H7 (cell line): ENCODE data around the gene PIK3C2G. TPM values are rescaled to one million over a fixed set of nuclear protein-coding genes. Genes with fewer than 3 reads are reported as not detected.
A peak's percentile ranks its signal among the peaks of the same experiment; 100 is the strongest.

Experiments used
- DNase-seq: peaks from one replicate; pipeline ENCODE4 v3.0.0; 2012
- H3K27me3 ChIP-seq: 2 replicates; pipeline ENCODE4 v1.6.0; 2011; ENCODE audit warnings: mild to moderate bottlenecking, low read length; ENCODE audit not compliant: control insufficient read depth, insufficient read depth
- H3K36me3 ChIP-seq: replicated peaks from 2 replicates; pipeline ENCODE4 v1.5.1; 2011; ENCODE audit warnings: low read length; ENCODE audit not compliant: control insufficient read depth, insufficient read depth
- H3K4me3 ChIP-seq: 2 replicates; pipeline ENCODE4 v1.5.1; 2011; ENCODE audit warnings: low read depth, mild to moderate bottlenecking, control low read depth, low read length, moderate library complexity; ENCODE audit not compliant: insufficient read depth
- total RNA-seq: library from RNA; depleted of rRNA; stranded (reverse); fragments of >200 nt; shearing (Covaris generic); gene quantifications from 2 replicates; pipeline ENCODE4 v1.2.3, GENCODE V29; 2014

PIK3C2G gene
- total RNA-seq, 1 experiment from 2014 or later = not detected

DNA sequence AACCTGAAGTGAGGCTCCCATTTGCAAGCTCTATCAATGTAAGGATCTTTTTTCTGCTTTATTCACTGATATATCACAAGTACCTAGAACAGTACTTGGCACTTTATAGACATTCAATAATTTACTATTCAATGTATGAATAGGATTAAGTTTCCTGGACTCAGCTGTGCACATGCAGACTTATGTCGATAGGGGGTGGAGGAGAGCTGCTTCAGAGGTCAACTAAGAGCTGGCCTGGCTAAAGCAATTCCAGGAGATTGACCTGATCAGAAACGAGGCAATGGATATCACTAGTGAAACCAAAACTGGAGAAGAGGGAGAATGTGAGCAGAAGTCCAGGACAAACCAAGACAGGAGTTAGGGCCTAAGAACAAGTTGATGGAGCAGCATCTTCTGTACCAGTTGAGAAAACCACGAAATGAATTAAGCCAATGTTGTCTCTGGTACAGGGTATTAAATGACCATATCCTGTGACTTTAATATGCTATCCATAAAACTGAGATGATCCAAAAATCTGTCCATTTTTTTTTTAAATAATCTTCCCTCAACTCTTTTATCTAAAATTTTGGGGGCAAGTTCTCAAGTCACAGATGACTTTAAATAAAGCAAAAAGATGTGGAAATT is 169.2 kb downstream of the PIK3C2G start:
- Histone ChIP-seq H3K4me3 (no peak overlapping the region), H3K36me3 (no peaks in the 10 kb centered on the region), H3K27me3 (no peaks in the 10 kb centered on the region)
- peak; percentile 27 for DNase-seq

DNA sequence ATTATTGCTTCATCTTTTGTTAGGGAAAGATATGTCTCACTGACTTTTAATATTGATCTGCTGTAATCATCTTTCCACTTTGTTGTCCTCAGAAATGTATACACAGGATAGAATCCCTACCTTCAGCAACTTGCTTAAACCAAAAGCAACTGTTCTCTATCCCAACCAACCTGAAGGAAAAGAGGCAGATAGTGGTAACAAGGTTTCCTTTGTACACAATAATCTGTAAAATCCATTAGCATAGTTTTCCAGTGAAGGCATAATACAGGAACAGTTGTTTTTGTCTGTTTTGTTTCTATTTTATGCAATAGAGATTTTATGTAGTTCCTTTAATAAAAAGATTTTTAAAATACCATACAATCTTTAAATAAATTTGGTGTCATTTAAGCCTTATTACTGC is 170.5 kb downstream of the PIK3C2G start:
- Histone ChIP-seq H3K36me3 (no peaks in the 10 kb centered on the region), H3K27me3 (no peaks in the 10 kb centered on the region), H3K4me3 (no peak overlapping the region)
- DNase-seq = no peak

DNA sequence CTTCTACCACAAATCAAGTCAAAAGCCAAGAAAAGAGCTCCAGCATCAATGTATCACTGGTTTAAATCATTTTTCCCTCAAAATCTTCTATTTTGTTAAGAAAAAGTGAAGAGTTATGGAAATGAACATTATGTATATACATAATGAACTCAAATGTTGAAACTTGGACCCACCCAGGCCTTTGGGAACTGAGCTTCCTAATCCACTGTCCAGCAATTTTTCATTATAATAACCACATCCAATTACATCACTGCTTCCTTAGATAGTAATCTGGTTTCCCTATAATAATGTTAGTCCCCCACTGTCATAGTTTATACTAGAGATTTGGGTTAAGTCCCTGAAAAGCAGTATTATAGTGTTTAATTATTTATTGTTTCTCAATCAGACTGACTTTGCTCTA is 170.9 kb downstream of the PIK3C2G start:
- Histone ChIP-seq H3K27me3 (no peaks in the 10 kb centered on the region), H3K36me3 (no peaks in the 10 kb centered on the region), H3K4me3 (no peak overlapping the region)
- no peak for DNase-seq

- H3K4me3 ChIP-seq = no peak overlapping the region
- no peaks in the 10 kb centered on the region for H3K36me3 ChIP-seq
- DNase-seq = no peak
- H3K27me3 ChIP-seq = no peaks in the 10 kb centered on the region
Measured at GRCh38 chr12:18436170-18436569, 174.9 kb downstream of the PIK3C2G start.

GRCh38 chr12:18439541-18439940 is 178.2 kb downstream of the PIK3C2G start:
- DNase-seq = no peak
- H3K36me3 ChIP-seq = no peaks in the 10 kb centered on the region

DNA sequence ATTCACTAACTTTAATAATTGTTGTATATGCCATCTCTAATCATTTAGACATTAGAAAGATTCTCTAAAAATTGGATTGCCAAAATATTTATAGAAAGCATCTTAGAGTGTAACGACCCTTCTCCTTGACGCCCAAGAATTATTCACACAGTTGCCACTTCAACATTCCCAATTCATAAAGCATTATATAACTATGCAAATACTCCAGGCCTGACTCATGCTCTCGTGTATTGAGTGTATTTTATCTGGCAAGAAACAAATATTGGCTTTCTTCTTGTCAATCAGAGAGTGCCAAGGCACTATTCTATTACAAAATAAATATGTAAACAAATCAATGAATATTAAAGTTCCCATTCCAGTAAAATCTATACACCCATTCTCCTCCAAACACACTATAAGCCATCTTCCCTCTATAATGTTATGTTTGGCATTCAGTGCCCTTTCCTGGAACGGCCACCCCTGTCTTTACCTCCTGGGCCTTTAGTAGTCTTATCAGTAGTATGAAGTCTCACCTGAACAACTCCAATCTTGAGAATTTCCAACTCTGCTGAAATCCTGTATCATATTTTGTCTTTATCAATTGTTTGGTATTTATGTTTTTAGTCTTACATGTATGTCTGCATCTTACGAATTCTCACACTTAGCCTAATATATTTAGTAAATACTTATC is 182.6 kb downstream of the PIK3C2G start:
- Histone ChIP-seq H3K27me3 (no peaks in the 10 kb centered on the region), H3K36me3 (no peaks in the 10 kb centered on the region), H3K4me3 (no peak overlapping the region)
- DNase-seq = no peak

More at GRCh38 chr12:18439541-18439940, 178.2 kb downstream of the PIK3C2G start:
- no peak overlapping the region for H3K4me3 ChIP-seq
- H3K27me3 ChIP-seq = no peaks in the 10 kb centered on the region

- Histone ChIP-seq H3K36me3 (no peaks in the 10 kb centered on the region), H3K27me3 (no peaks in the 10 kb centered on the region), H3K4me3 (no peak overlapping the region)
- DNase-seq = no peak
Measured at GRCh38 chr12:18446061-18446644, 184.8 kb downstream of the PIK3C2G start.

DNA sequence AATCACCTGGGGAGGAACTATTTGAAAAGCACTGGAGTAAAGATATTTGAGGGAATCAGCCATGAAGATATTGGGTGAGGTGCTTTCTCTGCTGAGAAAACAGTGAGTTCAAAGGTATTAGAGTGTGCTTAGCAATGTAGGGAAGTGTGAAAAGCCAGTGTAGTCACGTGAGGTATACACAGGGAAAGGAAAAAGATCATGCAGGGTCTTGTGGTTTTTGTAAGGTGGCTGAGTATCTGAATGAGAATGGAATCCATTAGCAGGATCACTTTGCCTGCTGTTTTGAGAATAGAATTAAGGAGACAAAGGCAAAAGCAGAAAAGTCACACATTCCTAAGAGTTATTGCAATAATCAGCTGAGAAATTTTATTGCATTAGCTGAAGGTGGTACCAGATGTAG is 193.0 kb downstream of the PIK3C2G start:
- Histone ChIP-seq H3K27me3 (no peaks in the 10 kb centered on the region), H3K36me3 (no peaks in the 10 kb centered on the region), H3K4me3 (no peak overlapping the region)
- DNase-seq = peak; percentile 13

DNA sequence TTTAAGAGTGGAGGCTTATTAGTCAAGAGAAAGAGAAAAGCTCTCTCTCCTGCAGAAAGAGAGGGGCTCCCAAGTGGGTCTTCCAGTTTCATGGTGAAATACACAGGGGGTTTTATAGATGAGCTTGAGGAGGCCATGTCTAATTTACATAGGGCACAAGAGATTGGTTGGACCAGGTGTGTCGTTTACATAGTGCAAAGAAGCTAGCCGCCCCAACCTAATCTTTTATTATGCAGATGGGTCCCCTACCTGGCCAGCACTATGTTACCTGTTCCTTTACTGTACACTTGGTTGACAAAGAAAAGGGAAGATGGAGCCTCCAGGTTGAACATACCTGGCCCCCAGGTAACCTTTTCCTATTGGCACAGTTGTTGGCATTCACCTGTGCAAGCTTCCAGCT is 195.0 kb downstream of the PIK3C2G start:
- Histone ChIP-seq H3K36me3 (no peaks in the 10 kb centered on the region), H3K27me3 (no peaks in the 10 kb centered on the region), H3K4me3 (no peak overlapping the region)
- DNase-seq = no peak

DNA sequence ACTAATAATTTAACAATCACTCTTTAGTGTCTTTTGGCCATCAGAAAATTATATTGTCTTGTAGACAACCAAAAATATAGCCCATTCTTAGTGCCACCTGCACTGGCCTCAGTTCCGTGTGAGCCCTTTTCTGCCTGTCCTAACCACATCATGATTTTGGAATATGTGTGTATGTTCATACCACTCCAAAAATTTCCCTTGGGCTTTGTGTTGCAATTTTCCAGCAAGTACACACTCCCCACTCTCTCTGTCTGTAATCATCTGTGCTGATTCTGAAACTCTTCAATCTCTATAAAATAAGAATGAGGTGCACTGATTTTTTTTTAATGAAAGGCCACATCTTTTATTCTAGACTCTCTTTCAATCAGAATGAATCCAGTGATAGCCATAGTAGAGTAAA is 196.0 kb downstream of the PIK3C2G start:
- Histone ChIP-seq H3K27me3 (no peaks in the 10 kb centered on the region), H3K36me3 (no peaks in the 10 kb centered on the region), H3K4me3 (no peak overlapping the region)
- DNase-seq = no peak

- Histone ChIP-seq H3K4me3 (no peak overlapping the region), H3K36me3 (no peaks in the 10 kb centered on the region), H3K27me3 (no peaks in the 10 kb centered on the region)
- DNase-seq = no peak
Measured at GRCh38 chr12:18461758-18462157, 200.4 kb downstream of the PIK3C2G start.

GRCh38 chr12:18462442-18462841 is 201.1 kb downstream of the PIK3C2G start:
- DNase-seq = no peak
- H3K36me3 ChIP-seq = no peaks in the 10 kb centered on the region
- no peak overlapping the region for H3K4me3 ChIP-seq
- no peaks in the 10 kb centered on the region for H3K27me3 ChIP-seq

GRCh38 chr12:18467620-18468245 is 206.4 kb downstream of the PIK3C2G start:
- DNase-seq = no peak
- H3K36me3 ChIP-seq = no peaks in the 10 kb centered on the region
- no peaks in the 10 kb centered on the region for H3K27me3 ChIP-seq
- no peak overlapping the region for H3K4me3 ChIP-seq

DNA sequence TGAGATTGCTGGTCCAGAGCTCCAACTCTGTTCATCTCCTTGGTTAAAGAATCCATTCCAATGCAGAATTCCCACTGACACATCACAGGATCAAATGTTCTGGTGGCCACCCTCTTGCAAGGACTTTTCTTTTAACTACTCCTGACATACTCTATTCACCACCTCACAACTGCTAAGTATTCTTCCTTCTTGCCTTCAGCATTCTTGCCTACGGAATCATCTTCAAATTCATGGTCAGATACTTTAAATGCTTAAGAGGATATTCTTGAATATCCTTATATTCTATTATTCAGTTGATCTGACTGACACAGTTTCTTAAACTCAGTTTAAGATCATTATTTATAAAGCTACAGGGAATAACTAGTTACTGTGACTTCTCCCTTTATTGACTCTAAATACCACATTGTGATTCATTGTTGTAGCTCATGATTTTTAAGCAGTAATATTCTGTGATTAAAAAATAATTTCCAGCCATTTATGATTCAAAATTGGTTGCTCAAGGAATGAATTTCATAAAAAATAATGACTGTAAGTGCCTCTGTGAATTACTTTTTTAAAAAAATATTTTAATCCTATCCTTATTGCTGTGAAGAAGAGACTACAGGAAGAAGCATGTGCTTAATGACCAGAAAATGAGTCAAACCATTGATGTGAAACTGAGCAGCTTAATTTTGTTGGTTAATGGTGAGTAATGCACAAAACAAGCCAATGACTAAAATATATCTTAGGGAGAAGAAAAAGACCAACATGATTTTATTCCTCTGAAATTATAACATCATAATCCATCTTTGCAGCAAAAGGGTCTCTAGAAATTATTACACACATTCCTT is 207.1 kb downstream of the PIK3C2G start:
- Histone ChIP-seq H3K27me3 (no peaks in the 10 kb centered on the region), H3K4me3 (no peak overlapping the region), H3K36me3 (no peaks in the 10 kb centered on the region)
- no peak for DNase-seq
